ENCODE data around the gene TMSB10.

TMSB10 gene

GRCh38 chr2:84878896-84879583 is 26.4 kb upstream of the TMSB10 start (continued):
- TF ChIP-seq TOX (CRISPR knock-in tag; IDR thresholded peaks at IDR 0.05; ENCODE audit: borderline replicate concordance): no peak

GRCh38 chr2:84879584-84880394 is 25.7 kb upstream of the TMSB10 start:
- TF ChIP-seq ESRRG (CRISPR knock-in tag; IDR thresholded peaks at IDR 0.05) (no peak), TOX (CRISPR knock-in tag; IDR thresholded peaks at IDR 0.05; ENCODE audit: borderline replicate concordance) (no peak), SNAI2 (CRISPR knock-in tag; IDR thresholded peaks at IDR 0.05) (no peak), ZNF8 (CRISPR knock-in tag; IDR thresholded peaks at IDR 0.05) (no peak)
- ATAC-seq: peak; percentile 17

- peak; percentile 3; the same call in 2 of the 3 replicates for ATAC-seq
Observed at GRCh38 chr2:84880395-84880644, 25.1 kb upstream of the TMSB10 start.

GRCh38 chr2:84880645-84881521 is 24.6 kb upstream of the TMSB10 start, which contains the start of gene TRABD2A:
Gene TRABD2A, minus strand, starts transcription at chr2:84881084. Its CDS starts 45 bp downstream, at chr2:84881039.
- TF ChIP-seq ISL1 (CRISPR knock-in tag; IDR thresholded peaks at IDR 0.05) (no peak), TCF4 (CRISPR knock-in tag; IDR thresholded peaks at IDR 0.05; ENCODE audit: borderline replicate concordance) (no peak), PPARA (CRISPR knock-in tag; IDR thresholded peaks at IDR 0.05; ENCODE audit: borderline replicate concordance) (no peak), ZFP3 (CRISPR knock-in tag; IDR thresholded peaks at IDR 0.05) (no peak), TSHZ2 (CRISPR knock-in tag; IDR thresholded peaks at IDR 0.05) (no peak)

More at GRCh38 chr2:84880395-84880644, 25.1 kb upstream of the TMSB10 start:
- TF ChIP-seq ZNF70 (CRISPR knock-in tag; IDR thresholded peaks at IDR 0.05): no peak
- TF ChIP-seq SNAI2 (CRISPR knock-in tag; IDR thresholded peaks at IDR 0.05): no peak
- no peak for TF ChIP-seq ESRRG (CRISPR knock-in tag; IDR thresholded peaks at IDR 0.05)
- no peak for TF ChIP-seq ISL1 (CRISPR knock-in tag; IDR thresholded peaks at IDR 0.05)
- no peak for TF ChIP-seq PPARA (CRISPR knock-in tag; IDR thresholded peaks at IDR 0.05; ENCODE audit: borderline replicate concordance)

GRCh38 chr2:84881581-84882413 is 23.7 kb upstream of the TMSB10 start:
- TF ChIP-seq TSHZ2 (CRISPR knock-in tag; IDR thresholded peaks at IDR 0.05) (no peak), RARB (CRISPR knock-in tag; IDR thresholded peaks at IDR 0.05) (no peak), ZNF565 (CRISPR knock-in tag; conservative IDR thresholded peaks at IDR 0.05; ENCODE audit: low read depth) (no peak), ZNF8 (CRISPR knock-in tag; IDR thresholded peaks at IDR 0.05) (no peak), GLIS3 (CRISPR knock-in tag; IDR thresholded peaks at IDR 0.05) (no peak), ZFP3 (CRISPR knock-in tag; IDR thresholded peaks at IDR 0.05) (no peak), PPARA (CRISPR knock-in tag; IDR thresholded peaks at IDR 0.05; ENCODE audit: borderline replicate concordance) (no peak), ZNF70 (CRISPR knock-in tag; IDR thresholded peaks at IDR 0.05) (no peak)
- peak; percentile 86 for ATAC-seq

More at GRCh38 chr2:84880645-84881521, 24.6 kb upstream of the TMSB10 start, which contains the start of gene TRABD2A:
- peak; percentile 41 for ATAC-seq

- ATAC-seq: peak; percentile 13
- TF ChIP-seq TSHZ2 (CRISPR knock-in tag; IDR thresholded peaks at IDR 0.05): no peak
- TF ChIP-seq OSR1 (CRISPR knock-in tag; IDR thresholded peaks at IDR 0.05): no peak
- no peak for TF ChIP-seq CSDC2 (CRISPR knock-in tag; IDR thresholded peaks at IDR 0.05)
- TF ChIP-seq PATZ1 (CRISPR knock-in tag; IDR thresholded peaks at IDR 0.05; ENCODE audit: borderline replicate concordance): no peak
- TF ChIP-seq ZFP30 (CRISPR knock-in tag; IDR thresholded peaks at IDR 0.05): no peak
- no peak for TF ChIP-seq RARB (CRISPR knock-in tag; IDR thresholded peaks at IDR 0.05)
- no peak for TF ChIP-seq TCF4 (CRISPR knock-in tag; IDR thresholded peaks at IDR 0.05; ENCODE audit: borderline replicate concordance)
Observed at GRCh38 chr2:84882414-84882738, 23.1 kb upstream of the TMSB10 start.

Data from SK-N-SH treated with all-trans-retinoic acid at 6 μM for 48 hours (cell line).